Kidney (tissue), 14 donors: Measurements from ENCODE around the gene VAV2. TPM values are rescaled to one million over a fixed set of nuclear protein-coding genes. Genes with fewer than 3 reads are reported as not detected.

Source experiments
- DNase-seq, 5 donors: peaks; one replicate each; pipeline ENCODE4 v3.0.0-alpha.2; 2013 to 2020
- FAIRE-seq: peaks from 2 replicates; lab custom pipeline; 2012; peaks lifted over from hg19 to GRCh38; lab: Jason Lieb, UNC
- H3K27ac ChIP-seq, 2 donors: one replicate each; pipeline ENCODE4 v1.7.0; 2013; ENCODE audit warnings: low read depth in 2 of 2, low read length in 2 of 2, inconsistent platforms in 1 of 2
- H3K27me3 ChIP-seq: one replicate; pipeline ENCODE4 v1.7.1; 2013; ENCODE audit warnings: low read length, inconsistent platforms; ENCODE audit not compliant: control insufficient read depth, insufficient read depth
- H3K36me3 ChIP-seq, 3 donors: one replicate each; pipeline versions ENCODE4 v1.7.0 to v1.7.1; 2013; ENCODE audit warnings: low read length in 3 of 3, control low read depth in 1 of 3, inconsistent platforms in 1 of 3; ENCODE audit not compliant: insufficient read depth in 3 of 3, control insufficient read depth in 2 of 3
- H3K4me1 ChIP-seq, 3 donors: one replicate each; pipeline versions ENCODE4 v1.7.0 to v1.7.1; 2013; ENCODE audit warnings: low read length in 3 of 3, inconsistent platforms in 1 of 3, low read depth in 1 of 3; ENCODE audit not compliant: control insufficient read depth in 2 of 3, insufficient read depth in 2 of 3
- H3K4me3 ChIP-seq, 3 donors: one replicate each; pipeline versions ENCODE4 v1.7.0 to v1.8.1; 2013; ENCODE audit warnings: low read length in 3 of 3, control low read depth in 1 of 3, inconsistent platforms in 1 of 3
- H3K9ac ChIP-seq, 3 donors: one replicate each; pipeline versions ENCODE4 v1.7.0 to v1.7.1; 2013; ENCODE audit warnings: low read length in 3 of 3, control low read depth in 1 of 3, inconsistent platforms in 1 of 3
- H3K9me3 ChIP-seq, 3 donors: one replicate each; pipeline versions ENCODE4 v1.7.0 to v1.7.1; 2013; ENCODE audit warnings: low read length in 3 of 3, control low read depth in 1 of 3, inconsistent platforms in 1 of 3; ENCODE audit not compliant: control insufficient read depth in 2 of 3, insufficient read depth in 1 of 3
- intact Hi-C: fragments of 100-400 bp; cut with DNase I; formaldehyde crosslinking; loops from one replicate; pipeline ENCODE4 v1.11.1; 2022
- polyA plus RNA-seq: library from polyadenylated mRNA; stranded (reverse); fragments of 350-450 nt; fragmentation: Illumina TruSeq; extraction: RNeasy Lipid Tissue Mini Kit (QIAGEN cat#74804); gene quantifications from one replicate; pipeline ENCODE4 v1.2.3, GENCODE V29; 2014; ENCODE audit warnings: low read depth, low replicate concordance; ENCODE audit not compliant: insufficient read depth
- total RNA-seq: library from RNA; stranded (reverse); fragmentation: NEBNext Ultra II Directional; extraction: Animal tissue kit (Norgen Biotek cat#: 25700); gene quantifications from one replicate; pipeline ENCODE4 v1.2.1, GENCODE V29; 2021
- TF ChIP-seq, protein P1 (sequence below): IDR thresholded peaks from 3 replicates; pipeline ENCODE4 v1.5.1; 2012; ENCODE audit warnings: mild to moderate bottlenecking, moderate library complexity, borderline replicate concordance; ENCODE audit not compliant: insufficient read depth; ENCODE audit errors: extremely low read depth
- donor health status: control.
- donor health status: control.
- donor health status: control.
- donor health status: control.
- donor health status: control.
- donor health status: DM: yes; HTN: yes; CAD: no.
- donor health status: Normal renal cell carcinoma (clear cell type).

The VAV2 gene
- total and polyA plus RNA-seq, 2 donors from 2014 or later, result 22.3 to 47.1 TPM

- intact Hi-C loops, result no loop called here
- peak overlapping the region in 1 of 3 donors; percentile 55 for H3K9ac ChIP-seq
- no peaks in the 10 kb centered on the region for H3K27me3 ChIP-seq
- TF ChIP-seq, protein P1, sequence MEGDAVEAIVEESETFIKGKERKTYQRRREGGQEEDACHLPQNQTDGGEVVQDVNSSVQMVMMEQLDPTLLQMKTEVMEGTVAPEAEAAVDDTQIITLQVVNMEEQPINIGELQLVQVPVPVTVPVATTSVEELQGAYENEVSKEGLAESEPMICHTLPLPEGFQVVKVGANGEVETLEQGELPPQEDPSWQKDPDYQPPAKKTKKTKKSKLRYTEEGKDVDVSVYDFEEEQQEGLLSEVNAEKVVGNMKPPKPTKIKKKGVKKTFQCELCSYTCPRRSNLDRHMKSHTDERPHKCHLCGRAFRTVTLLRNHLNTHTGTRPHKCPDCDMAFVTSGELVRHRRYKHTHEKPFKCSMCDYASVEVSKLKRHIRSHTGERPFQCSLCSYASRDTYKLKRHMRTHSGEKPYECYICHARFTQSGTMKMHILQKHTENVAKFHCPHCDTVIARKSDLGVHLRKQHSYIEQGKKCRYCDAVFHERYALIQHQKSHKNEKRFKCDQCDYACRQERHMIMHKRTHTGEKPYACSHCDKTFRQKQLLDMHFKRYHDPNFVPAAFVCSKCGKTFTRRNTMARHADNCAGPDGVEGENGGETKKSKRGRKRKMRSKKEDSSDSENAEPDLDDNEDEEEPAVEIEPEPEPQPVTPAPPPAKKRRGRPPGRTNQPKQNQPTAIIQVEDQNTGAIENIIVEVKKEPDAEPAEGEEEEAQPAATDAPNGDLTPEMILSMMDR, result no peak
- H3K4me3 ChIP-seq, result no peak overlapping the region
- H3K4me1 ChIP-seq, result no peaks in the 10 kb centered on the region
- peak overlapping the region in 1 of 2 donors; percentile 38 for H3K27ac ChIP-seq
- no peaks in the 10 kb centered on the region for H3K36me3 ChIP-seq
- no peaks in the 10 kb centered on the region for H3K9me3 ChIP-seq
- no peak for DNase-seq
- no peak for FAIRE-seq
Observed at GRCh38 chr9:133824106-133824801, 167.9 kb downstream of the VAV2 start.

DNA sequence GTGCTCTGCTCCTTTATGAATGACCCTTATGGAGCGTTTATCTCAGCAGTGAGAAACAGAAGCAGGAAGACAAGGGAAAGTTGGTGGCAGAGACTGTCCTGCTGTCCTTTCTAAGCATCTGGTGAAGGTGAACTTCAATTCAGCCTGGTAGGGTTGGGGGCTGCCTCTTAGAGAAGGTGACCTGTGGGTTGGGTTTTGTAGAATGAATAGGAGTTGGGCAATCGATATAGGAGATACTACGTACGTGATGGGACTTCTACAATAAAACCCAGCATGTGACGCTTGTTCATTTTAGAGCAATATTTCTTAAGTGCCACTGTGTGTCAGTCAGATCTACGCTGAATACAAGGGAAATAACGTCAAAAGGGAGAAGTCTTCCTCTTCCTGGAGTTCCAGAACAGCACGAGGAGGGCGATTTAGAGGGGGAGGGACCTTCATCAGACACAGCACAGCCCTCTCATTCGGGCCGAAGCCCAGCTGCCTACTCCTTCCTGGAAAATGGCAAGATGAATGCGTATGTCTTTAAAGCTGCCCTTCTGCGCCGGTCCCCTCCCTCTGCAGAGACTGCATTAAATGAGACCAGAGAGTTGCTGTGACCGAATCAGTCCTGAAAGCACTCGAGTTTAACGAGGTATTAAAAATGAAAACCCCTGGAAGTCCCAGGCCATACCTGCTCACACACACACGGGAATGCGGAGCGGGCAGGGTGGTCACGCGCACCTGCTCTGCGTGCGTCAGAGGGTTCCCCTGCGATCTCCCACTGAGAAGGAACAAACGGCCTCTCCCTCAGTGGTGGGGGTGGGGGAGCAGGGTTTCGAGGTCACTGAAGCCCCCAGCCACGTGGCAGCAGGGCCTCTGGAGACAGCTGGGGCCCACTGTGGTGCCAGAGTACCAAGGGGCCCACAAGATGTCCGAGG, 168.7 kb downstream of the VAV2 start:
- FAIRE-seq, result no peak
- peak in 3 of 5 donors; percentile 65 to 76 (median 71) for DNase-seq
- TF ChIP-seq, protein P1, result no peak
- Histone ChIP-seq H3K9me3 (no peaks in the 10 kb centered on the region), H3K27ac (peak overlapping the region; percentile 25 to 38), H3K9ac (peak overlapping the region in 1 of 3 donors; percentile 55), H3K4me3 (no peak overlapping the region), H3K4me1 (no peaks in the 10 kb centered on the region), H3K27me3 (no peaks in the 10 kb centered on the region), H3K36me3 (no peaks in the 10 kb centered on the region)
- intact Hi-C loops, result no loop called here

- H3K27me3 ChIP-seq, result no peaks in the 10 kb centered on the region
- H3K4me1 ChIP-seq, result no peaks in the 10 kb centered on the region
- TF ChIP-seq, protein P1, result no peak
- no peaks in the 10 kb centered on the region for H3K9me3 ChIP-seq
- no peak overlapping the region for H3K27ac ChIP-seq
- FAIRE-seq (no peak), DNase-seq (no peak)
- intact Hi-C loops, result no loop called here
- H3K36me3 ChIP-seq, result no peaks in the 10 kb centered on the region
- H3K9ac ChIP-seq, result no peak overlapping the region
- H3K4me3 ChIP-seq, result no peak overlapping the region
Observed at GRCh38 chr9:133822430-133823065, 169.6 kb downstream of the VAV2 start.
